Gastrocnemius medialis (tissue), 4 donors: ENCODE data around the gene ATXN10. TPM values are rescaled to one million over a fixed set of nuclear protein-coding genes. Genes with fewer than 3 reads are reported as not detected.

Source experiments
- ATAC-seq, 2 donors: fragments of 150-250 bp; one replicate each; pipeline ENCODE4 v1.9.1; 2016
- DNase-seq, 2 donors: peaks; one replicate each; pipeline ENCODE4 v3.0.0-alpha.2; 2019
- H3K27ac ChIP-seq, 4 donors: fragments of 200-600 bp; sonication (generic); 1 replicate in 1 of 4; 2 replicates in 3 of 4; pipeline ENCODE4 v1.5.1; 2016 to 2018; ENCODE audit warnings: mild to moderate bottlenecking in 2 of 4, moderate library complexity in 1 of 4
- H3K27me3 ChIP-seq, 3 donors: fragments of 200-600 bp; sonication (generic) in 2 of 3; 1 replicate in 1 of 3; 2 replicates in 2 of 3; pipeline versions ENCODE4 v1.5.1 to v1.6.0; 2016 to 2019; ENCODE audit warnings: mild to moderate bottlenecking in 1 of 3, moderate library complexity in 1 of 3
- H3K36me3 ChIP-seq, 2 donors: fragments of 200-600 bp; sonication (generic) in 1 of 2; one replicate each; pipeline ENCODE4 v1.5.1; 2017 to 2018
- H3K4me1 ChIP-seq, 2 donors: fragments of 200-600 bp; sonication (generic) in 1 of 2; one replicate each; pipeline ENCODE4 v1.5.1; 2016 to 2017; ENCODE audit warnings: mild to moderate bottlenecking in 2 of 2
- H3K4me3 ChIP-seq, 4 donors: fragments of 200-600 bp; sonication (generic) in 3 of 4; 1 replicate in 1 of 4; 2 replicates in 3 of 4; pipeline ENCODE4 v1.5.1; 2016 to 2019; ENCODE audit warnings: mild to moderate bottlenecking in 2 of 4
- H3K9me3 ChIP-seq, 3 donors: fragments of 200-600 bp; sonication (generic) in 2 of 3; 1 replicate in 1 of 3; 2 replicates in 2 of 3; pipeline ENCODE4 v1.5.1; 2016 to 2019
- POLR2A ChIP-seq, 2 donors: fragments of 450-650 bp; IDR thresholded peaks; one replicate each; pipeline ENCODE4 v1.6.1; 2017; ENCODE audit warnings: antibody characterized with exemption in 2 of 2, mild to moderate bottlenecking in 2 of 2, moderate library complexity in 2 of 2
- in situ Hi-C, 4 donors: fragments of 200-750 bp; cut with MboI; loops; one replicate each; pipeline versions ENCODE4 v1.15.0 to v1.8.0; 2017; ENCODE audit warnings: low sequenced_read_pairs in 4 of 4
- intact Hi-C: fragments of 100-400 bp; cut with DNase I; formaldehyde crosslinking; loops from one replicate; pipeline ENCODE4 v1.15.1; 2023; ENCODE audit warnings: low total_unique reads
- total RNA-seq, 4 donors: library from RNA; depleted of rRNA; stranded (reverse); fragments of >200 nt; gene quantifications; one replicate each; pipeline versions ENCODE4 v1.1.0 to v1.2.3, GENCODE V29; 2016
- TF ChIP-seq, protein P1 (sequence below), 5 experiments: fragments of 450-650 bp in 3 of 5; fragments of 200-600 bp in 2 of 5; sonication (generic) in 2 of 5; IDR thresholded peaks in 4 of 5; conservative IDR thresholded peaks in 1 of 5; 1 replicate in 4 of 5; 2 replicates in 1 of 5; pipeline ENCODE4 v1.5.1; 2016 to 2019; ENCODE audit warnings: antibody characterized with exemption in 5 of 5, mild to moderate bottlenecking in 3 of 5, moderate library complexity in 3 of 5

The ATXN10 gene
- total RNA-seq, 4 donors from 2014 or later, result 52.9 to 98.9 (median 78.5) TPM

DNA sequence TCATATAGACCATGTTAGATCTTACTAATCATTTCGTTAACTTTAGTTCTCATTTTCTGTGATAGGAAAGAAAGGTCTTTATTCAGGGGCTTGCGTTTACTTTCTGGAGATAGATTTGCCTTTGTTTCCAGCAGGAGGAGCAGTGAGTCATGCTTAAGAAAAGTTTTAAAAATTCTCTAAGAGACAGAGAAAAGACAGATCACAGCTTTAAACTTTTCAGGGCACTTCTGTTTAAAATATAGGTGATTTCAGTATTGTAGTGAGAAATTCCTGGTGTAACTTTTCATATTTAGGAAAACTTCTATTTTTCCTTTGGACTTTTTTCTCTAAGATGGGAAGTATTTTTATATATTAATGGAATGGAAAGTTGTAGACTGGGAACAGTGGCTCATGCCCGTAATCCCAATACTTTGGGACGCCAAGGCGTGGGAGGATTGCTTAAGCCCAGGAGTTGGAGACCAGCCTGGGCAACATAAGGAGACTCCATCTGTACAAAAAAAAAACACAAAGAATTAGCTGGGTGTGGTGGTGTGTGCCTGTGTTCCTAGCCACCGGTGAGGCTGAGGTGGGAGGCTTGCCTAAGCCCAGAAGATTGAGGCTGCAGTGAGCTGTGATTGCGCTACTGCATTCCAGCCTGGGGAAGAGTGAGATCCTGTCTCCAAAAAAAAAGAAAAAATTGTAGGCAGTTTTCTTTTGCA, 60.3 kb downstream of the ATXN10 start:
- TF ChIP-seq, protein P1, sequence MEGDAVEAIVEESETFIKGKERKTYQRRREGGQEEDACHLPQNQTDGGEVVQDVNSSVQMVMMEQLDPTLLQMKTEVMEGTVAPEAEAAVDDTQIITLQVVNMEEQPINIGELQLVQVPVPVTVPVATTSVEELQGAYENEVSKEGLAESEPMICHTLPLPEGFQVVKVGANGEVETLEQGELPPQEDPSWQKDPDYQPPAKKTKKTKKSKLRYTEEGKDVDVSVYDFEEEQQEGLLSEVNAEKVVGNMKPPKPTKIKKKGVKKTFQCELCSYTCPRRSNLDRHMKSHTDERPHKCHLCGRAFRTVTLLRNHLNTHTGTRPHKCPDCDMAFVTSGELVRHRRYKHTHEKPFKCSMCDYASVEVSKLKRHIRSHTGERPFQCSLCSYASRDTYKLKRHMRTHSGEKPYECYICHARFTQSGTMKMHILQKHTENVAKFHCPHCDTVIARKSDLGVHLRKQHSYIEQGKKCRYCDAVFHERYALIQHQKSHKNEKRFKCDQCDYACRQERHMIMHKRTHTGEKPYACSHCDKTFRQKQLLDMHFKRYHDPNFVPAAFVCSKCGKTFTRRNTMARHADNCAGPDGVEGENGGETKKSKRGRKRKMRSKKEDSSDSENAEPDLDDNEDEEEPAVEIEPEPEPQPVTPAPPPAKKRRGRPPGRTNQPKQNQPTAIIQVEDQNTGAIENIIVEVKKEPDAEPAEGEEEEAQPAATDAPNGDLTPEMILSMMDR (IDR thresholded peaks at IDR 0.05 in 4 of 5, conservative IDR thresholded peaks at IDR 0.05 in 1 of 5), result no peak
- TF ChIP-seq POLR2A (IDR thresholded peaks at IDR 0.05), result no peak
- Histone ChIP-seq H3K27me3 (no peaks in the 10 kb centered on the region), H3K27ac (no peak overlapping the region), H3K4me3 (no peak overlapping the region), H3K36me3 (peaks cover 0 to 17% of the 10 kb centered on the region in 2 donors), H3K4me1 (no peaks in the 10 kb centered on the region), H3K9me3 (no peaks in the 10 kb centered on the region)
- intact Hi-C loops (no loop called here), in situ Hi-C loops (no loop called here)
- no peak for ATAC-seq
- DNase-seq, result no peak

DNA sequence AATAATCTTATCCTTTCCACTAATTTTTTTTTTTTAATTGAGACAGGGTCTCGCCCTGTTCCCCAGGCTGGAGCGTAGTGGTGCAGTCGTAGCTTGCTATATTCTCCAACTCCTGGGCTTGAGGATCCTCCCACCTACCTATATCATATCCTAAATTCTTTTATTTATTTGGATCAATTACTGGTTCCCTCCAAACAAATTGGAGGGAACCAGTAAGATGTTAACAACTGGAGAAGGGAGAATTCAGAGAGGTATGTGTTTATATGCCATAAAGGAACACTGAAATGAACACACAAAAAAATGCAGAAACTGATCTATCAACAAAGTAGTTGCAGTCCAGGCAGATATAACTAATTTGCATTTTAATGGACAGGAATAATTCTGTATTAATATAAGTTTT, 63.6 kb downstream of the ATXN10 start:
- DNase-seq, result no peak
- Histone ChIP-seq H3K9me3 (no peaks in the 10 kb centered on the region), H3K27me3 (no peaks in the 10 kb centered on the region), H3K4me3 (no peak overlapping the region), H3K36me3 (peaks cover 0 to 25% of the 10 kb centered on the region in 2 donors), H3K27ac (no peak overlapping the region), H3K4me1 (no peaks in the 10 kb centered on the region)
- in situ Hi-C loops, result no loop called here
- intact Hi-C loops, result no loop called here
- TF ChIP-seq, protein P1 (IDR thresholded peaks at IDR 0.05 in 4 of 5, conservative IDR thresholded peaks at IDR 0.05 in 1 of 5), result no peak
- no peak for TF ChIP-seq POLR2A (IDR thresholded peaks at IDR 0.05)
- ATAC-seq, result no peak

DNA sequence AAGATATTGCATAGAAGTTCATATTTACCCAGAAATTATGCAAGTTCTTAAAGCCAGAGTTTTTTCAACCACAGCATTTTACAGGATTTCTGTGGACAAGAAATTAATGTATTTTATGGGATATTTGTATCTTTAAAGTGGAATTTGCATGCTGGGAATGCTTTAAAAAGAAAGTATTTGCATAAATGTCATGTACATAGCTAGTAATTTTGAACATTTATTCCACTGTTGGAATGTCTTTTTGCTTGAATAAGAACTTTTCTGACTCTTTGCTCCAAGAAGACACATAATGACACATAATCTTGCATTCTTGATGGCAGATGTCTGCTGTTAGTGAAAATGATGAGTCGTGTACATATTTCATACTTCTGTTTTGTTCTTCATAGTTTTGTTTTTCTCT, 66.6 kb downstream of the ATXN10 start:
- H3K36me3 ChIP-seq, result peaks cover 0 to 38% of the 10 kb centered on the region in 2 donors

DNA sequence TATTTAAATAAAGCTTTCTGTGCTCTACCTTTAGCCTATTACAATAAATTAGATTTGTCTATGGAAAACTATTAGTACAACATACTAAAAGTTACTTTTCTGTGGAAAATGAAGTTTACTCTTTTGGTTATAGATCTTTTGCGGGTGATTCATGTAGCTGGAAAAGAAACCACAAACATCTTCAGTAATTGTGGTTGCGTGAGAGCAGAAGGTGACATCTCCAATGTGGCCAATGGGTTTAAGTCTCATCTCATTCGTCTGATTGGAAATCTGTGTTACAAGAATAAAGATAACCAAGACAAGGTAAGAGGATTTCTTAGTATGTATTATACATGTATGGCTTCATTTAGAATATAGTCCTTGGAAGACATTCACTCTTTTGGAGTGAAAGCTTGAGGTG, 68.6 kb downstream of the ATXN10 start:
- Histone ChIP-seq H3K4me1 (peaks cover 15 to 20% of the 10 kb centered on the region in 2 donors), H3K27ac (no peak overlapping the region), H3K4me3 (no peak overlapping the region), H3K36me3 (peaks cover 0 to 38% of the 10 kb centered on the region in 2 donors), H3K27me3 (no peaks in the 10 kb centered on the region), H3K9me3 (no peaks in the 10 kb centered on the region)
- DNase-seq, result no peak
- ATAC-seq, result no peak
- in situ Hi-C loops (no loop called here), intact Hi-C loops (no loop called here)
- no peak for TF ChIP-seq POLR2A (IDR thresholded peaks at IDR 0.05)
- TF ChIP-seq, protein P1 (IDR thresholded peaks at IDR 0.05 in 4 of 5, conservative IDR thresholded peaks at IDR 0.05 in 1 of 5), result no peak

More for the DNA sequence above, 66.6 kb downstream of the ATXN10 start:
- H3K27me3 ChIP-seq, result no peaks in the 10 kb centered on the region
- TF ChIP-seq, protein P1 (IDR thresholded peaks at IDR 0.05 in 4 of 5, conservative IDR thresholded peaks at IDR 0.05 in 1 of 5), result no peak
- TF ChIP-seq POLR2A (IDR thresholded peaks at IDR 0.05), result no peak
- H3K27ac ChIP-seq, result no peak overlapping the region
- peaks cover 7 to 8% of the 10 kb centered on the region in 2 donors for H3K4me1 ChIP-seq
- H3K4me3 ChIP-seq, result no peak overlapping the region
- in situ Hi-C loops (no loop called here), intact Hi-C loops (no loop called here)
- DNase-seq, result no peak
- H3K9me3 ChIP-seq, result no peaks in the 10 kb centered on the region
- ATAC-seq, result no peak
